Measurements from ENCODE around the gene NBEAL1.
"Not testable (repeated sequence)": the region's sequence is repeated elsewhere in the genome, so short reads cannot be mapped to it uniquely, and the experiment has no call there.

NBEAL1 gene

DNA sequence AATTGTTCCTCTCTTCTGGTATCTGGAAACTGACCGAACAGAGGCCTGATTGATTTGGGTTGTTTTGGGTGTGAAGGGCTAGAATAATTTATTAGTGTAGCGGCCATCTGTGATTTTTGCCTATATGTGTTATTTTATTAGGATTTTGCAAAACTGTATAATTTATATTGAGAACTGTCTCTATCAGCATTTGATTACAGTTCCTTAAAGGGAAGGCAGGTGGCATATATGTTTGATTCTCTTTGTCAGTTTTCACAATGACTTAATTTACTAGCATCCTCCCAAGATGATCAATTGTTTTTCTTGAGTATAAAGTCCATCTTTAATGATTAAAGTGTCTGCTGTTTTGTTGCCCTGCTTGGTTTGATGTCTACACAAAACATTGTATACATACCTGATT, 4.5 kb downstream of the NBEAL1 start:
- Histone ChIP-seq H3K36me3 (ENCODE audit: control insufficient read depth, insufficient read depth, low read length) (no peaks in the 10 kb centered on the region), H3K9ac (ENCODE audit: low read length) (no peak overlapping the region), H3K27me3 (ENCODE audit: control insufficient read depth, insufficient read depth, low read length) (no peaks in the 10 kb centered on the region), H3K27ac (ENCODE audit: low read depth, low read length) (no peak overlapping the region), H3K4me3 (ENCODE audit: low read length) (peak overlapping the region; percentile 36), H3K4me1 (ENCODE audit: control insufficient read depth, insufficient read depth, low read length) (peaks cover 15% of the 10 kb centered on the region)

DNA sequence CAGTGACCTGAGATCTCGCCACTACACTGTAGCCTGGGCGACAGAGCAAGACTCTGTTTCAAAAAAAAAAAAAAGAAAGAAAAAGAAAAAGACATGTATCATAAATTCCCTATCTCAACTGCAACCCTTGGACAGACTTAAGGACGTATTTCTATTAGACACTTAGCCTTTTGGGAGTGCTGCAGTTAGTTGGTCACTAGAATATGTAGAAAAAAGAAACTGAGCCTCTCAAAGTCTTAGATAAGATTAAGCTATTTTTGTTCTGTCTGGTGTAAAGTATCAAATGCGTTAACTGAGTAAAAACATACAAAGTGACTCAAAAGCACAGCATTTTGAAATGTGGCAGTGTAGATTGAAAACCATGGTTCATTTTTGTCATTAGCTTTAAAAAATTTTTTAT, 7.3 kb downstream of the NBEAL1 start:
- Histone ChIP-seq H3K4me1 (ENCODE audit: control insufficient read depth, insufficient read depth, low read length) (peaks cover 11% of the 10 kb centered on the region), H3K27ac (ENCODE audit: low read depth, low read length) (no peak overlapping the region), H3K4me3 (ENCODE audit: low read length) (no peak overlapping the region), H3K9ac (ENCODE audit: low read length) (no peak overlapping the region), H3K27me3 (ENCODE audit: control insufficient read depth, insufficient read depth, low read length) (no peaks in the 10 kb centered on the region), H3K36me3 (ENCODE audit: control insufficient read depth, insufficient read depth, low read length) (no peaks in the 10 kb centered on the region)

DNA sequence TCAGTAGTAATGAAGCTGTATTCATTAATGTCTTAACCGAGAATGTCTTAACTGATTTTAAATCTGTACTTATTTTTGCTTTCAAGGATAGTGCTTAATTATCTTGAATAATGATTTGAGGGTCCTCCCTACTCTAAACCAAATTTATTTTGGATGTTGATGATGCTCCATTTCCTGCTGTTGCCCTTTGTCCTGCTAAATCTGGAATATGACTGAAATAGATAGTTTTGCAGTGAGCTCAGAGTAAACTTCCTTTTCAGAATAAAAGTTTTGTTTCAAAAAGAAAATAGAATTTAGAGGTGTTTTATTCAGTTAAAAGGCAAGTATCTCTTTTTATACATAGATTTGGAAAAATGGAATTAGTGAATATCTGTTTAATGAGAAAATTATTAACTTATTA, 8.1 kb downstream of the NBEAL1 start:
- H3K36me3 ChIP-seq (ENCODE audit: control insufficient read depth, insufficient read depth, low read length): no peaks in the 10 kb centered on the region
- H3K9ac ChIP-seq (ENCODE audit: low read length): no peak overlapping the region
- no peaks in the 10 kb centered on the region for H3K27me3 ChIP-seq (ENCODE audit: control insufficient read depth, insufficient read depth, low read length)
- H3K27ac ChIP-seq (ENCODE audit: low read depth, low read length): no peak overlapping the region
- H3K4me1 ChIP-seq (ENCODE audit: control insufficient read depth, insufficient read depth, low read length): peaks cover 10% of the 10 kb centered on the region
- H3K4me3 ChIP-seq (ENCODE audit: low read length): no peak overlapping the region

DNA sequence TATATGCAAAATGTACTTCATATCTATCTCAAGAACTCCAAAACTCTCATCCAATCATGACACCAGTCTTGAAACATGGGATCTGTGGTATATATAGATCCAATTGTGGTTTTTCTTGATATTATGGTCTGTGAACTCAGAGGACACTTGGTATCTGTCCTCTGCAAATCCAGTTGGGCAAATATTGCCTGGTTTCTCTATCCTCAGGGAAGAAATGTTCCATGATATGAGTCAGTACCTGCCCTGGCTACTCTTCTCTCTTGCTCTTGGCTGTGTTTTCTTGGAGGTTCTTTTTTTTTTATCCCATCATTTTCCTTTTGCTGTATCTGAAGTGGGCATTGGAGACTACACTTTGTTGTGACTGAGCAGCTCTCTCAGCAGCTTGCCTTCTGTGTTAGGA, 10.9 kb downstream of the NBEAL1 start:
- H3K27me3 ChIP-seq (ENCODE audit: control insufficient read depth, insufficient read depth, low read length): no peaks in the 10 kb centered on the region
- H3K9ac ChIP-seq (ENCODE audit: low read length): no peak overlapping the region
- H3K4me1 ChIP-seq (ENCODE audit: control insufficient read depth, insufficient read depth, low read length): peaks cover 5% of the 10 kb centered on the region
- H3K4me3 ChIP-seq (ENCODE audit: low read length): no peak overlapping the region
- H3K36me3 ChIP-seq (ENCODE audit: control insufficient read depth, insufficient read depth, low read length): no peaks in the 10 kb centered on the region
- no peak overlapping the region for H3K27ac ChIP-seq (ENCODE audit: low read depth, low read length)

DNA sequence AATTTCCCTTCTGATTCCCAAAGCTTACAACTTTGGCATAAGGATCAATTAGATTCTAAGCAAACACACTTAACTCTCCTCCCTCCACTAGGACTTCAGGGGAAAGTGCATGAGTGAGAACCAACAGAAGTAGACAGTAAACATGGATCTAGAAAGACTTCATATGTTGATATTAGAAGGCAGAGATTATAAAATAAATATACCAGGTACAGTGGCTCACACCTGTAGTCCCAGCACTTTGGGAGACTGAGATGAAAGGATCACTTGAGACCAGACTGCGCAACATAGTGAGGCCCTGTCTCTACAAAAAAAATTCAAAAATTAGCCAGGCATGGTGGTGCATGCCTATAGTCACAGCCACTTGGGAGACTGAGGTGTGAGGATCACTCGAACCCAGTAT, 15.9 kb downstream of the NBEAL1 start:
- Histone ChIP-seq H3K27ac (ENCODE audit: low read depth, low read length) (no peak overlapping the region), H3K4me1 (ENCODE audit: control insufficient read depth, insufficient read depth, low read length) (no peaks in the 10 kb centered on the region), H3K27me3 (ENCODE audit: control insufficient read depth, insufficient read depth, low read length) (no peaks in the 10 kb centered on the region), H3K9ac (ENCODE audit: low read length) (no peak overlapping the region), H3K36me3 (ENCODE audit: control insufficient read depth, insufficient read depth, low read length) (no peaks in the 10 kb centered on the region), H3K4me3 (ENCODE audit: low read length) (no peak overlapping the region)

DNA sequence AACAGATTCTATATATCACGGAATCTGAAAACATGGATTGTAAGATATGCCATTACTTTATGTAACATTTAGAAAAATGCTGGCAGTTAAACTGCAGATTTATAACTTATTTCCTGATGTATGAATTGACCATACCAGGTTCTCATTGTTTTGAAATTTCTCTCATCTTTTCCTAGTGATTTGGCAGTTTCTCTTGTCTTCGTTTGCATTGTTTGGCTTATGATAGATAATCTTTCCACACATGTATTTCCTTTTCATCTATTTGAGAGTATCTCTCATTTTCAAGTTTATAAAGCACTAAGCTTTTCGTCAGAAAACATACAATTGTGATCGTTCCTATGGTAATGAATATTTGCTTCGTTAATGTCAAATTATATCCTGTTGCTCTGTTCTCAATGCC, 16.3 kb downstream of the NBEAL1 start:
- no peaks in the 10 kb centered on the region for H3K36me3 ChIP-seq (ENCODE audit: control insufficient read depth, insufficient read depth, low read length)
- H3K27ac ChIP-seq (ENCODE audit: low read depth, low read length): no peak overlapping the region
- peaks cover 2% of the 10 kb centered on the region for H3K4me1 ChIP-seq (ENCODE audit: control insufficient read depth, insufficient read depth, low read length)
- no peak overlapping the region for H3K9ac ChIP-seq (ENCODE audit: low read length)
- H3K4me3 ChIP-seq (ENCODE audit: low read length): no peak overlapping the region
- no peaks in the 10 kb centered on the region for H3K27me3 ChIP-seq (ENCODE audit: control insufficient read depth, insufficient read depth, low read length)

DNA sequence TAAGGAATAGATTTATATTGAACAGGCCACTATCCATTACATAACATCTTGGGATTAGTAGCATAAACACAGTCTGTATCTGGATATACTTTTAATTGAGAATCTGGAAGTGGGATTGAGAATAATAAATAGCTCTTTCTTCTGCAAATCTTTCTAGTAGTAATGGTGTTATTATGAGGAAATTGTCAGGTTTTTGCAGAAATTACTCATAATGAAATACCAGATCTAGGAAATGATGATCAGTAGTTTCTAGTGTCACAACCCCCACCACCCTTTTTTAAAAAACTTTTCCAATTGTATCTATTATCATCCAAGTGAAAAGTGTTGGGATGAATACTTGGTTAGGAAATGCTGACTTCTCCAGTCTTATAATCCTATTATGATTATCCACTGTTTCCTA, 18.7 kb downstream of the NBEAL1 start:
- Histone ChIP-seq H3K4me3 (ENCODE audit: low read length) (no peak overlapping the region), H3K36me3 (ENCODE audit: control insufficient read depth, insufficient read depth, low read length) (no peaks in the 10 kb centered on the region), H3K27me3 (ENCODE audit: control insufficient read depth, insufficient read depth, low read length) (no peaks in the 10 kb centered on the region), H3K4me1 (ENCODE audit: control insufficient read depth, insufficient read depth, low read length) (peaks cover 3% of the 10 kb centered on the region), H3K27ac (ENCODE audit: low read depth, low read length) (no peak overlapping the region), H3K9ac (ENCODE audit: low read length) (no peak overlapping the region)

DNA sequence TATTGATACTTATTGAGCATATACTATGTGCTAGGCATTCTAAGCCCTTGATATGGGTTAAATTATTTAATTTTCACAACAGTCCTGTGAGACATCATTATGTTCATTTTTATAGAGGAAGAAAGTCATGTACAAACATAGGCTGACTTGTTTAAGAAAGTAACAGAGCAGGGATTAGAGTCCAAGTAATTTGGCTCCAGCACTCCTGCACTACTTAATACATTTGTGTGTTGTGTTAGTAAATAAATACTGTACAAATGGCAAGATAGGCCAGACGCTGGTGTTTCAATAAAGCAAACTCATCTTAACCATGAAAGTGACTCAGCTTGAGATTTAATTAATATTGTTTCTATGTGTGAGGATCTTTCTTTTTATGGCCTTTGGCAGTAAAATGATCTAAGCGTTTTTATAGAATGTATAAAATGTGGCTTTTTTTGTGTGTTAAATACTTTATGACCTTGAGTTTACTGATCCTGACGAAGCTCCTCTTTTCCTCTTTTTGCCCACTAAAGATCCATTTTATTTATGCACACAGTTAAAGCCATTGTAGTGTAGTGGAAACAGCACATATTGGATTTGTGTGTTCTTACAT, 21.3 kb downstream of the NBEAL1 start:
- Histone ChIP-seq H3K27ac (ENCODE audit: low read depth, low read length) (no peak overlapping the region), H3K9ac (ENCODE audit: low read length) (no peak overlapping the region), H3K4me3 (ENCODE audit: low read length) (no peak overlapping the region), H3K36me3 (ENCODE audit: control insufficient read depth, insufficient read depth, low read length) (no peaks in the 10 kb centered on the region), H3K4me1 (ENCODE audit: control insufficient read depth, insufficient read depth, low read length) (peaks cover 3% of the 10 kb centered on the region), H3K27me3 (ENCODE audit: control insufficient read depth, insufficient read depth, low read length) (no peaks in the 10 kb centered on the region)

DNA sequence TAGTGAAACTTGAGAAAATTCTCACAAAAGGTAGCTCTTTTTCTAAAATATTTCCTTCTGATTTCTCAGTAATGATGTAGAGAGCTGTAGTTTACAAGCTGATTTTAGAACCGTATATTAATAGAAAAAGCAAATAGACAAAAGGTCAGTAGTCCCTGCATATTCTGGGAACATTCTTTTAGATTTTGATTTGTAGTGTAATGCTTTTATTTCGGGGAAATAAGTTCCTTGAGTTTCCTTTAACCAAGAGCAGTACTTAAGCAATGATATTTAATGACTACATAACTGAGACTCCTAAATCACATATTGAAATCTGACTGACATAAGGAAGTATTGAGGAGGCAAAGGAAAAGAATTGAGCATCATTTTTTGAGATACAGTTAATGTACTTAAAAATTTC, 22.4 kb downstream of the NBEAL1 start:
- H3K4me1 ChIP-seq (ENCODE audit: control insufficient read depth, insufficient read depth, low read length): peaks cover 3% of the 10 kb centered on the region
- no peak overlapping the region for H3K27ac ChIP-seq (ENCODE audit: low read depth, low read length)
- H3K9ac ChIP-seq (ENCODE audit: low read length): no peak overlapping the region
- no peak overlapping the region for H3K4me3 ChIP-seq (ENCODE audit: low read length)
- H3K36me3 ChIP-seq (ENCODE audit: control insufficient read depth, insufficient read depth, low read length): no peaks in the 10 kb centered on the region
- no peaks in the 10 kb centered on the region for H3K27me3 ChIP-seq (ENCODE audit: control insufficient read depth, insufficient read depth, low read length)

DNA sequence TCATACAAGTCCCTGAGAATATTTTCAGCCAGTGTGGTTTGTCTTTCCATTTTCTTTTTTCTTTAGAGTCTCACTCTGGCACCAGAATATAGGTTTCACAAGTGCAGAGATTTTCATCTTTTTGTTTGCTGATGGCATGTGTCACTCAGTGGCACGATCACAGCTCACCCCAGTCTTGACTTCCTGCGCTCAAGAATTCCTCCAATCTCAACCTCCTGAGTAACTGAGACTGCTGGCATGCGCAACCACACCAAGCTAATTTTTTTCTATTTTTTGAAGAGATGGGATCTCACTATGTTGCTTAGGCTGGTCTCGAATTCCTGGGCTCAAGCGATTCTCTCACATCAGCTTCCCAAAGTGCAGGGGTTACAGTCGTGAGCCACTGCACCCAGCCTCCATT, 23.9 kb downstream of the NBEAL1 start:
- no peak overlapping the region for H3K9ac ChIP-seq (ENCODE audit: low read length)
- H3K4me3 ChIP-seq (ENCODE audit: low read length): no peak overlapping the region
- no peaks in the 10 kb centered on the region for H3K27me3 ChIP-seq (ENCODE audit: control insufficient read depth, insufficient read depth, low read length)
- no peaks in the 10 kb centered on the region for H3K36me3 ChIP-seq (ENCODE audit: control insufficient read depth, insufficient read depth, low read length)
- peaks cover 3% of the 10 kb centered on the region for H3K4me1 ChIP-seq (ENCODE audit: control insufficient read depth, insufficient read depth, low read length)
- H3K27ac ChIP-seq (ENCODE audit: low read depth, low read length): no peak overlapping the region

DNA sequence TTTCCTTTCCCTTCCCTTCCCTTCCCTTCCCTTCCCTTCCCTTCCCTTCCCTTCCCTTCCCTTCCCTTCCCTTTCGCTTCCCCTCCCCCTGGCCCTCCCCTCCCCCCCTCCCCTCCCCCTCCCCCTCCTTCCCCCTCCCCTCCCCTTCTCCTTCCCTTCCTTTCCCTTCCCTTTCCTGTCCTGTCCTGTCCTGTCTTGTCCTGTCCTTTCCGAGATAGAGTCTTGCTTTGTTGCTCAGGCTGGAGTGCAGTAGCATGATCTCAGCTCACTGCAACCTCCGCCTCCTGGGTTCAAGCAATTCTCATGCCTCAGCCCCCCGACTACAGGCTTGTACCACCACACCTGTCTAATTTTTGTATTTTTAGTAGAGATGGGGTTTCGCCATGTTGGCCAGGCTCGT, 24.5 kb downstream of the NBEAL1 start:
- H3K9ac ChIP-seq (ENCODE audit: low read length); H3K27ac ChIP-seq (ENCODE audit: low read depth, low read length); H3K4me3 ChIP-seq (ENCODE audit: low read length); H3K36me3 ChIP-seq (ENCODE audit: control insufficient read depth, insufficient read depth, low read length); H3K4me1 ChIP-seq (ENCODE audit: control insufficient read depth, insufficient read depth, low read length); H3K27me3 ChIP-seq (ENCODE audit: control insufficient read depth, insufficient read depth, low read length): not testable (repeated sequence)

DNA sequence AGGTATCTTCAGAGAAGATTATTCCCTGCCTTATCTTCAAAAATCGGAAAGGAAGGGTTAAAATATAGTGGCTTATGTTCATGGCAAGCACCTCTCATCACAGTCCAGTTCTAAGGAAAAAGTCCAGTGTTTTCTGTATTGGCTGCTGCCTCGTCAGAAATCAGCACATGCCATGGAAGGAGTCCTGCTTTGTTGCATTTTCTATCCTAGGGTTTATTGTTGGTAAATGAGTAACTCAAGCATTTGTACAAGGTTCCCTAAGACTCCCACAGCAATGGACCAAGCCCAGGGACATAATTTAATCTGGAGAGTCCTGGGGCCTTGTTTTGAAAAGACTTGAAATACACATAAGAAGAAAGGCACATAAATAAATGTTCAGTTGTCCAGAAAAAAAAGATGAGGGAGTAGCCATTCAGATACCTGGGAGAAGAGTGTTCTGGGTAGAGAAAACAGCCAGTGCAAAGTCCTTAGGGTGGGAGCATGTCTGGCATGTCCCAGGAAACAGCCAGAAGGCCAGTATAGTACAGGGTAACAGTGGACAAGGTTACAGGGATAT, 26.4 kb downstream of the NBEAL1 start:
- Histone ChIP-seq H3K4me1 (ENCODE audit: control insufficient read depth, insufficient read depth, low read length) (peaks cover under 1% of the 10 kb centered on the region), H3K4me3 (ENCODE audit: low read length) (no peak overlapping the region), H3K36me3 (ENCODE audit: control insufficient read depth, insufficient read depth, low read length) (no peaks in the 10 kb centered on the region), H3K27ac (ENCODE audit: low read depth, low read length) (no peak overlapping the region), H3K27me3 (ENCODE audit: control insufficient read depth, insufficient read depth, low read length) (no peaks in the 10 kb centered on the region), H3K9ac (ENCODE audit: low read length) (no peak overlapping the region)

DNA sequence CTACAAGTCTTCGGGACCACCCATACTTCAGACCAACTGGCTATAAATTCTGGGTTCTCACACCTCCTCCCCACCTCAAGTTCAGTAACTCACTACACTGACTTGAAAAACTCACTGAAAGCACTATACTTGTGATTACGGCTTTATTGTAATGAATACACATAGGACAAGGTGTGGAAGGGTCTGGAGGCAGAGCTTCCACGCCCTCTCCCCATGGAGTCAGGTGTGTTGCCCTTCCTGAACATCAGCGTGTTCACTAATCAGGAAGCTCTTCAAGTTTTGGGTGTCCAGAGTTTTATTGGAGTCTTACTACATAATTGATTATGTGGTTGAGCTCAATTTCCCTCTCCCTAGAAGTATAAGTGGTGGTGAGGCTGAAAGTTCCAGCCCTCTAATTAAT, 27.5 kb downstream of the NBEAL1 start:
- Histone ChIP-seq H3K36me3 (ENCODE audit: control insufficient read depth, insufficient read depth, low read length) (no peaks in the 10 kb centered on the region), H3K27ac (ENCODE audit: low read depth, low read length) (no peak overlapping the region), H3K4me3 (ENCODE audit: low read length) (no peak overlapping the region), H3K27me3 (ENCODE audit: control insufficient read depth, insufficient read depth, low read length) (no peaks in the 10 kb centered on the region), H3K9ac (ENCODE audit: low read length) (no peak overlapping the region), H3K4me1 (ENCODE audit: control insufficient read depth, insufficient read depth, low read length) (no peaks in the 10 kb centered on the region)
